ENCODE measurements around the gene FAT1.
"Not testable (repeated sequence)": the region's sequence is repeated elsewhere in the genome, so short reads cannot be mapped to it uniquely, and the experiment has no call there.

FAT1 gene

GRCh38 chr4:186723292-186724057 is at the start of gene FAT1:
FAT1 (minus strand) TSS chr4:186723856; CDS start chr4:186709827, 14,029 bp downstream.
- no peak for DNase-seq

- no peak for DNase-seq
Observed at GRCh38 chr4:186772936-186773487, 49.4 kb upstream of the FAT1 start.

- no peak for DNase-seq
Observed at GRCh38 chr4:186771624-186772023, 48.0 kb upstream of the FAT1 start.

GRCh38 chr4:186770481-186771175 is 47.0 kb upstream of the FAT1 start:
- no peak for DNase-seq

GRCh38 chr4:186767794-186768193 is 44.1 kb upstream of the FAT1 start:
- no peak for DNase-seq

GRCh38 chr4:186765673-186766546 is 42.3 kb upstream of the FAT1 start:
- DNase-seq: no peak

GRCh38 chr4:186765138-186765537 is 41.5 kb upstream of the FAT1 start:
- DNase-seq: peak; percentile 72

GRCh38 chr4:186764457-186764856 is 40.8 kb upstream of the FAT1 start:
- DNase-seq: no peak

- DNase-seq: no peak
Observed at GRCh38 chr4:186762865-186763264, 39.2 kb upstream of the FAT1 start.

GRCh38 chr4:186762361-186762760 is 38.7 kb upstream of the FAT1 start:
- no peak for DNase-seq

- DNase-seq: not testable (repeated sequence)
Observed at GRCh38 chr4:186761956-186762355, 38.3 kb upstream of the FAT1 start.

GRCh38 chr4:186761393-186761792 is 37.7 kb upstream of the FAT1 start:
- no peak for DNase-seq

- no peak for DNase-seq
Observed at GRCh38 chr4:186760576-186760975, 36.9 kb upstream of the FAT1 start.

GRCh38 chr4:186759990-186760389 is 36.3 kb upstream of the FAT1 start:
- no peak for DNase-seq

- no peak for DNase-seq
Observed at GRCh38 chr4:186758929-186759682, 35.5 kb upstream of the FAT1 start.

- no peak for DNase-seq
Observed at GRCh38 chr4:186757696-186758355, 34.2 kb upstream of the FAT1 start.

GRCh38 chr4:186756550-186756949 is 32.9 kb upstream of the FAT1 start:
- not testable (repeated sequence) for DNase-seq

- DNase-seq: no peak
Observed at GRCh38 chr4:186755550-186756519, 32.2 kb upstream of the FAT1 start.

GRCh38 chr4:186754976-186755375 is 31.3 kb upstream of the FAT1 start:
- no peak for DNase-seq

GRCh38 chr4:186752325-186752724 is 28.7 kb upstream of the FAT1 start:
- no peak for DNase-seq
